Esophagus squamous epithelium (tissue), 4 donors: ENCODE data around the gene STEAP4.

ENCODE experiments used
- POLR2A ChIP-seq, 4 donors: fragments of 450-650 bp; IDR thresholded peaks; one replicate each; pipeline ENCODE4 v1.6.1; 2017; ENCODE audit warnings: antibody characterized with exemption in 4 of 4, mild to moderate bottlenecking in 4 of 4, moderate library complexity in 3 of 4
- TF ChIP-seq, protein P1 (sequence below), 6 experiments: fragments of 450-650 bp in 4 of 6; fragments of 200-600 bp in 2 of 6; sonication (generic) in 2 of 6; IDR thresholded peaks; one replicate each; pipeline ENCODE4 v1.5.1; 2016 to 2019; ENCODE audit warnings: antibody characterized with exemption in 6 of 6, mild to moderate bottlenecking in 4 of 6, moderate library complexity in 4 of 6

DNA sequence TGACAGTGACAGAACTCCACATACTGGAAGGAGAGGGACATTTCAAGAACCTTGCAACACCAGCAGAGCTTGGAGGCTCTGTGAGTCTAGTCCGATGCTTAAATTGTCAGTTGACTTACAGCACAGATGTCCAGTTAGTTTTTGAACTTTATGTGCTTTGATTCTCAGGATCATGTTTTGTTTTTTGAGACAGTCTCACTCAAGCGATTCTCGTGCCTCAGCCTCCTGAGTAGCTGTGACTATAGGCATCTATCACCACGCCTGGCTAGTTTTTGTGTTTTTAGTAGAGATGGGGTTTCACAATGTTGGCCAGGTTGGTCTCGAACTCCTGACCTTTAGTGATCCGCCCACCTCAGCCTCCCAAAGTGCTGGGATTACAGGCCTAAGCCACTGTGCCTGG is 31.8 kb upstream of the STEAP4 start:
- TF ChIP-seq, protein P1, sequence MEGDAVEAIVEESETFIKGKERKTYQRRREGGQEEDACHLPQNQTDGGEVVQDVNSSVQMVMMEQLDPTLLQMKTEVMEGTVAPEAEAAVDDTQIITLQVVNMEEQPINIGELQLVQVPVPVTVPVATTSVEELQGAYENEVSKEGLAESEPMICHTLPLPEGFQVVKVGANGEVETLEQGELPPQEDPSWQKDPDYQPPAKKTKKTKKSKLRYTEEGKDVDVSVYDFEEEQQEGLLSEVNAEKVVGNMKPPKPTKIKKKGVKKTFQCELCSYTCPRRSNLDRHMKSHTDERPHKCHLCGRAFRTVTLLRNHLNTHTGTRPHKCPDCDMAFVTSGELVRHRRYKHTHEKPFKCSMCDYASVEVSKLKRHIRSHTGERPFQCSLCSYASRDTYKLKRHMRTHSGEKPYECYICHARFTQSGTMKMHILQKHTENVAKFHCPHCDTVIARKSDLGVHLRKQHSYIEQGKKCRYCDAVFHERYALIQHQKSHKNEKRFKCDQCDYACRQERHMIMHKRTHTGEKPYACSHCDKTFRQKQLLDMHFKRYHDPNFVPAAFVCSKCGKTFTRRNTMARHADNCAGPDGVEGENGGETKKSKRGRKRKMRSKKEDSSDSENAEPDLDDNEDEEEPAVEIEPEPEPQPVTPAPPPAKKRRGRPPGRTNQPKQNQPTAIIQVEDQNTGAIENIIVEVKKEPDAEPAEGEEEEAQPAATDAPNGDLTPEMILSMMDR (IDR thresholded peaks at IDR 0.05) = no peak
- no peak for TF ChIP-seq POLR2A (IDR thresholded peaks at IDR 0.05)
